ENCODE results near the gene RNF222.

DNA sequence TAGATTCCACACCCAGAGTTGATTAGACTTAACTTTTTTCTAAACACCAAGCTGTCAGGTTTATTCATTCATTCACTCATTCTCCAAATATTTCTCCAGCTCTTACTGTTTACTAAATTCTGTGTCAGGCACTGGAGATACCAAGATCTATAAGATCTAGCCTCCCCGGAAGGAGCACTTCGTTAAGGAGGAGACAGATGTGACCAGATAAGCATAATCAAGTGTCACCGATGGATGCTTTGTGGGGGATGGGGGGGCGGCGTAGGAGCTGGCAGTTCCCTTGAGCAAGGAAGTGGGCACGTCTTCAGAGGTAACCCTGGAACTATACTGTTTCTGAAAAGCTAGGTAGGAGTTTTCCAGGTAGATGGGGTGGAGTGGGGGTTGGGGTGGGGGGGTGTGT is 10.8 kb downstream of the RNF222 start:
- TF ChIP-seq, protein P1, sequence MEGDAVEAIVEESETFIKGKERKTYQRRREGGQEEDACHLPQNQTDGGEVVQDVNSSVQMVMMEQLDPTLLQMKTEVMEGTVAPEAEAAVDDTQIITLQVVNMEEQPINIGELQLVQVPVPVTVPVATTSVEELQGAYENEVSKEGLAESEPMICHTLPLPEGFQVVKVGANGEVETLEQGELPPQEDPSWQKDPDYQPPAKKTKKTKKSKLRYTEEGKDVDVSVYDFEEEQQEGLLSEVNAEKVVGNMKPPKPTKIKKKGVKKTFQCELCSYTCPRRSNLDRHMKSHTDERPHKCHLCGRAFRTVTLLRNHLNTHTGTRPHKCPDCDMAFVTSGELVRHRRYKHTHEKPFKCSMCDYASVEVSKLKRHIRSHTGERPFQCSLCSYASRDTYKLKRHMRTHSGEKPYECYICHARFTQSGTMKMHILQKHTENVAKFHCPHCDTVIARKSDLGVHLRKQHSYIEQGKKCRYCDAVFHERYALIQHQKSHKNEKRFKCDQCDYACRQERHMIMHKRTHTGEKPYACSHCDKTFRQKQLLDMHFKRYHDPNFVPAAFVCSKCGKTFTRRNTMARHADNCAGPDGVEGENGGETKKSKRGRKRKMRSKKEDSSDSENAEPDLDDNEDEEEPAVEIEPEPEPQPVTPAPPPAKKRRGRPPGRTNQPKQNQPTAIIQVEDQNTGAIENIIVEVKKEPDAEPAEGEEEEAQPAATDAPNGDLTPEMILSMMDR (IDR thresholded peaks at IDR 0.05; ENCODE audit: low read length) = no peak
- no peak for TF ChIP-seq EZH2 (IDR thresholded peaks at IDR 0.05; ENCODE audit: borderline replicate concordance, low read length)

Data from OCI-LY1 (cell line).